Large intestine (tissue), 3 donors: Measurements from ENCODE around the gene SFT2D3. TPM values are rescaled to one million over a fixed set of nuclear protein-coding genes. Genes with fewer than 3 reads are reported as not detected.

ENCODE experiments used
- DNase-seq, 2 donors: peaks; one replicate each; pipeline versions ENCODE4 v3.0.0 to v3.0.0-alpha.2; 2013
- H3K27ac ChIP-seq: one replicate; pipeline ENCODE4 v1.5.1; 2013; ENCODE audit warnings: low read length
- H3K27me3 ChIP-seq: 2 replicates; pipeline ENCODE4 v1.6.1; 2013; ENCODE audit warnings: low read length; ENCODE audit not compliant: control insufficient read depth, insufficient read depth
- H3K36me3 ChIP-seq: 2 replicates; pipeline ENCODE4 v1.6.1; 2013; ENCODE audit warnings: low read length; ENCODE audit not compliant: control insufficient read depth, insufficient read depth
- H3K4me1 ChIP-seq: one replicate; pipeline ENCODE4 v1.6.1; 2013; ENCODE audit warnings: low read length; ENCODE audit not compliant: control insufficient read depth, insufficient read depth
- H3K4me3 ChIP-seq: one replicate; pipeline ENCODE4 v1.5.1; 2013; ENCODE audit warnings: low read length
- H3K9me3 ChIP-seq: one replicate; pipeline ENCODE4 v1.6.1; 2013; ENCODE audit warnings: mild to moderate bottlenecking, low read depth, low read length, moderate library complexity; ENCODE audit not compliant: control insufficient read depth
- WGBS: methylation state at CpG from one replicate; pipeline ENCODE4 v1.1.5; 2013; ENCODE audit warnings: low lambda C conversion rate; ENCODE audit not compliant: insufficient coverage; 5-methylcytosine and 5-hydroxymethylcytosine counted together
- polyA plus RNA-seq: library from polyadenylated mRNA; unstranded; fragments of 120-200 nt; gene quantifications from one replicate; pipeline ENCODE4 v1.2.1, GENCODE V29; 2013

SFT2D3 gene
- polyA plus RNA-seq, 1 donor: not detected

DNA sequence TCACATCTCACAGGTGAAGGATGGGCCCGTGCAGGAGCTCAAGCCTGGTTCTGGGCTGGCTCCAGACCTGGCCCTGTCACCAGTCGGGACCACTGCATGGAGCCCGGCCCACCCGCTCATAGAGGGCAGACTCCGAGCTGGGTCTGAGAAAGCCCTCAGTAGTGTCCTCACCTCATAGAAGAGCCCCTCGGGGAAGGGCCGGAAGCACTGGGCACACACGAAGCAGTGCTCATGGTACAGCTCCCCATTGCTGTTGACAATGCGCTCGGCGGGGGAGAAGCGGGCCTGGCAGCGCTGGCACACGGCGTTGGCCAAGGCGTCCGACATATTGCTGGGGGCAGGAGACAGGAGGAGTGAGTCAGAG, 44.1 kb upstream of the SFT2D3 start:
- no peaks in the 10 kb centered on the region for H3K9me3 ChIP-seq
- no CpG with 5 or more reads among the region's 17 CpGs for WGBS
- no peak overlapping the region for H3K27ac ChIP-seq
- peaks cover 4% of the 10 kb centered on the region for H3K27me3 ChIP-seq
- DNase-seq: no peak
- no peaks in the 10 kb centered on the region for H3K36me3 ChIP-seq
- H3K4me3 ChIP-seq: no peak overlapping the region
- H3K4me1 ChIP-seq: no peaks in the 10 kb centered on the region

GRCh38 chr2:127658146-127658545, 43.2 kb upstream of the SFT2D3 start:
- Histone ChIP-seq H3K9me3 (no peaks in the 10 kb centered on the region), H3K4me1 (no peaks in the 10 kb centered on the region)

GRCh38 chr2:127658641-127659407, 42.5 kb upstream of the SFT2D3 start:
- H3K4me3 ChIP-seq: no peak overlapping the region
- H3K36me3 ChIP-seq: no peaks in the 10 kb centered on the region
- H3K27ac ChIP-seq: no peak overlapping the region
- H3K9me3 ChIP-seq: no peaks in the 10 kb centered on the region
- H3K4me1 ChIP-seq: no peaks in the 10 kb centered on the region
- peaks cover 15% of the 10 kb centered on the region for H3K27me3 ChIP-seq
- no CpG with 5 or more reads among the region's 20 CpGs for WGBS
- no peak for DNase-seq

More at GRCh38 chr2:127658146-127658545, 43.2 kb upstream of the SFT2D3 start:
- no peak overlapping the region for H3K27ac ChIP-seq
- H3K36me3 ChIP-seq: no peaks in the 10 kb centered on the region
- peaks cover 8% of the 10 kb centered on the region for H3K27me3 ChIP-seq
- H3K4me3 ChIP-seq: no peak overlapping the region
- DNase-seq: no peak
- no CpG with 5 or more reads among the region's 6 CpGs for WGBS

GRCh38 chr2:127659408-127660290, 41.6 kb upstream of the SFT2D3 start:
- no peaks in the 10 kb centered on the region for H3K4me1 ChIP-seq
- DNase-seq: no peak

GRCh38 chr2:127660291-127660578, 41.1 kb upstream of the SFT2D3 start:
- no peaks in the 10 kb centered on the region for H3K9me3 ChIP-seq
- no peak overlapping the region for H3K27ac ChIP-seq
- H3K36me3 ChIP-seq: no peaks in the 10 kb centered on the region
- H3K4me3 ChIP-seq: no peak overlapping the region
- WGBS: no CpG with 5 or more reads among the region's 10 CpGs
- no peaks in the 10 kb centered on the region for H3K4me1 ChIP-seq
- DNase-seq: no peak
- H3K27me3 ChIP-seq: peaks cover 28% of the 10 kb centered on the region

More at GRCh38 chr2:127659408-127660290, 41.6 kb upstream of the SFT2D3 start:
- H3K4me3 ChIP-seq: no peak overlapping the region
- H3K36me3 ChIP-seq: no peaks in the 10 kb centered on the region
- peaks cover 22% of the 10 kb centered on the region for H3K27me3 ChIP-seq
- H3K27ac ChIP-seq: no peak overlapping the region
- no peaks in the 10 kb centered on the region for H3K9me3 ChIP-seq
- whole genome bisulfite sequencing: no CpG with 5 or more reads among the region's 14 CpGs

GRCh38 chr2:127661072-127661649, 40.1 kb upstream of the SFT2D3 start:
- DNase-seq: no peak
- H3K4me3 ChIP-seq: no peak overlapping the region
- no peak overlapping the region for H3K27ac ChIP-seq
- H3K36me3 ChIP-seq: no peaks in the 10 kb centered on the region
- peaks cover 37% of the 10 kb centered on the region for H3K27me3 ChIP-seq
- H3K4me1 ChIP-seq: no peaks in the 10 kb centered on the region
- 100% methylated on average over 1 of the region's 14 CpGs for WGBS
- no peaks in the 10 kb centered on the region for H3K9me3 ChIP-seq

DNA sequence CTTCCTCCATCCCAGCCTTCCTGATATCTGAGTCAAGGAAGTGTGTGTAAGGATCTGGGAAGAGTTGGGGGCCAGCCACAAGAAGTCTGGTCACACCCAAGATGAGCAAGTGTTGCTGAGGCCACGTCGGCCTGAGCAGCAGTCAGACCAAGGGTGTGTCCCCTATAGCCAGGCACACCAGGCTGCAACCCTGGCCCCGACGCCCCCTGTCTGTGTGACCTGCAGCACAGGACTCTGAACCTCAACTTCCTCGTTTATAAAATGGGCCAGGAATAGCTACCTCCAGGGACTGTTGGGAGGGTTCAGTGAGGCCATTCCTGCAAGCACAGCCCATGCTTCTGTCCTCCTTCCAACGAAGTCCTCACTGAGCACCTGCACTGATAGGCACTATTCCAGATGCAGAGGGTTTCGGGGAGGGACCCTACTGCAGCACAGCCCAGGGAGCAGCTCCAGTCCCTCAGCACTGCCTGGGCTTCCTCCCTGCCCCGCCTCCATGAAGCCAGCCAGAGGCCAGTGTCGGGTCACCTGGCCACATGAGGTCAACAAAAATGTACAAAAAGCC, 39.3 kb upstream of the SFT2D3 start:
- no peaks in the 10 kb centered on the region for H3K4me1 ChIP-seq
- H3K9me3 ChIP-seq: no peaks in the 10 kb centered on the region
- H3K36me3 ChIP-seq: no peaks in the 10 kb centered on the region
- no CpG with 5 or more reads among the region's 9 CpGs for WGBS
- H3K27me3 ChIP-seq: peaks cover 42% of the 10 kb centered on the region
- no peak overlapping the region for H3K27ac ChIP-seq
- no peak overlapping the region for H3K4me3 ChIP-seq
- no peak for DNase-seq

DNA sequence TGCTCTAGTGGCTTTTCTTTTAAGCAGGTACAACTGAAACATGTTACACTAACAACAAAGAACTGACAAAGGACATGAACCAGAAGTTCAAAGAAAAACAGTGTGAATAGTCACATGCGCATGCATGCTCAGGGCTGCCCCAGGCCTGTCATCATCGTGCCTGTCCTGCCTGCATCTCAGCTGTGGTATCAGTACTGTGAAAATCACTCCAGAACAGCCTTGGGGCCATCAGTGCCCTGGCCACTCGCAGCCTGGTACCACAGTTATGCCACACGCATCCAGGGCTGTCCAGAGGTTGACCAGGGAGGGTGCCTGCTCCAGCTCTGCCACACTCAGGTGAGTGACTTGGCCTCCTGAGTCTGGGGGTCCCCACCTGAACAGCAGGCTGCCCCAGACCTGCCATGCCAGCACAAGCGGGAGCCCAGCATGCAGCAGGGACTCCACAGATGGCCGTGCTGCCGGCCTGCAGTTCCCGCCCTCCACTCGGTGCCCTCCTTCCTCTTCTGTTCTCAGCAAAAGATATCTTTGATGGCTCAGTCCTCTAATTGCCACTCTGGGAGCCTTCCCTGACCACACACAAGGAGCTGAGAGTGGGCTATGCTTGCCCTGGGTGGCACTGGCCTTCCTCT, 38.2 kb upstream of the SFT2D3 start:
- WGBS: no CpG with 5 or more reads among the region's 9 CpGs
- H3K27ac ChIP-seq: no peak overlapping the region
- no peaks in the 10 kb centered on the region for H3K4me1 ChIP-seq
- H3K36me3 ChIP-seq: no peaks in the 10 kb centered on the region
- H3K9me3 ChIP-seq: no peaks in the 10 kb centered on the region
- no peak overlapping the region for H3K4me3 ChIP-seq
- H3K27me3 ChIP-seq: peaks cover 43% of the 10 kb centered on the region
- no peak for DNase-seq

- H3K9me3 ChIP-seq: no peaks in the 10 kb centered on the region
- peaks cover 43% of the 10 kb centered on the region for H3K27me3 ChIP-seq
- H3K36me3 ChIP-seq: no peaks in the 10 kb centered on the region
- no peak overlapping the region for H3K27ac ChIP-seq
- H3K4me3 ChIP-seq: no peak overlapping the region
- no peak for DNase-seq
- H3K4me1 ChIP-seq: no peaks in the 10 kb centered on the region
- no CpG with 5 or more reads among the region's 6 CpGs for WGBS
These were observed 37.7 kb upstream of the SFT2D3 start for GRCh38 chr2:127663566-127664064.
